ENCODE measurements around the gene ZNF175.
"Not testable (repeated sequence)": the region's sequence is repeated elsewhere in the genome, so short reads cannot be mapped to it uniquely, and the experiment has no call there.

DNA sequence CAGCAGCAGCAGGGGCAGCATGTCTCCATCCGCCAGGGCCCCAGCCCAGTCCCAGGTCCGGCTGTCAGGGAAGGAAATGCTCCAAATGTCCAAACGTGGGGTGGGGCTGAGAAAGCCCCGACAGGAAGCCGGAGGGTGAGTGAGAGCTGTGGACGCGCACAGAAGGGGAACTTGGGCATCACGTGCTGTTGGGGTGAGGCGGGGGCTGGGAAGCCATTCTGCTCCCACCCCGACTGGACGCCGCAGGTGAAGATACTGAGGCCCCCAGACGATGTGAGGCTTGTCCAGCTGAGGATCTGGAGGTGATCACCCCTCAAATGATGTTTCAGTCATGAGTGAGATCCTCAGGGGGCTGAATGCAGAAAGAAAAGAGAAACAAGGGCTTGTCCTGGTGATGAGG, 59.2 kb downstream of the ZNF175 start, which contains the start of gene SIGLEC5:
- TF ChIP-seq, protein P1, sequence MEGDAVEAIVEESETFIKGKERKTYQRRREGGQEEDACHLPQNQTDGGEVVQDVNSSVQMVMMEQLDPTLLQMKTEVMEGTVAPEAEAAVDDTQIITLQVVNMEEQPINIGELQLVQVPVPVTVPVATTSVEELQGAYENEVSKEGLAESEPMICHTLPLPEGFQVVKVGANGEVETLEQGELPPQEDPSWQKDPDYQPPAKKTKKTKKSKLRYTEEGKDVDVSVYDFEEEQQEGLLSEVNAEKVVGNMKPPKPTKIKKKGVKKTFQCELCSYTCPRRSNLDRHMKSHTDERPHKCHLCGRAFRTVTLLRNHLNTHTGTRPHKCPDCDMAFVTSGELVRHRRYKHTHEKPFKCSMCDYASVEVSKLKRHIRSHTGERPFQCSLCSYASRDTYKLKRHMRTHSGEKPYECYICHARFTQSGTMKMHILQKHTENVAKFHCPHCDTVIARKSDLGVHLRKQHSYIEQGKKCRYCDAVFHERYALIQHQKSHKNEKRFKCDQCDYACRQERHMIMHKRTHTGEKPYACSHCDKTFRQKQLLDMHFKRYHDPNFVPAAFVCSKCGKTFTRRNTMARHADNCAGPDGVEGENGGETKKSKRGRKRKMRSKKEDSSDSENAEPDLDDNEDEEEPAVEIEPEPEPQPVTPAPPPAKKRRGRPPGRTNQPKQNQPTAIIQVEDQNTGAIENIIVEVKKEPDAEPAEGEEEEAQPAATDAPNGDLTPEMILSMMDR (IDR thresholded peaks at IDR 0.05) = not testable (repeated sequence)
- not testable (repeated sequence) for TF ChIP-seq POLR2A (IDR thresholded peaks at IDR 0.05)
